PC-9 (cell line): ENCODE results near the gene FN3KRP.

Source experiments
- CTCF ChIP-seq: fragments of 200-600 bp; sonication (generic); conservative IDR thresholded peaks from 2 replicates; pipeline ENCODE4 v1.6.1; 2017; ENCODE audit warnings: mixed run types, antibody characterized with exemption, mild to moderate bottlenecking, moderate library complexity
- EZH2 ChIP-seq: fragments of 200-600 bp; sonication (generic); IDR thresholded peaks from 2 replicates; pipeline ENCODE4 v1.8.0; 2017; ENCODE audit warnings: antibody characterized with exemption, low read depth

DNA sequence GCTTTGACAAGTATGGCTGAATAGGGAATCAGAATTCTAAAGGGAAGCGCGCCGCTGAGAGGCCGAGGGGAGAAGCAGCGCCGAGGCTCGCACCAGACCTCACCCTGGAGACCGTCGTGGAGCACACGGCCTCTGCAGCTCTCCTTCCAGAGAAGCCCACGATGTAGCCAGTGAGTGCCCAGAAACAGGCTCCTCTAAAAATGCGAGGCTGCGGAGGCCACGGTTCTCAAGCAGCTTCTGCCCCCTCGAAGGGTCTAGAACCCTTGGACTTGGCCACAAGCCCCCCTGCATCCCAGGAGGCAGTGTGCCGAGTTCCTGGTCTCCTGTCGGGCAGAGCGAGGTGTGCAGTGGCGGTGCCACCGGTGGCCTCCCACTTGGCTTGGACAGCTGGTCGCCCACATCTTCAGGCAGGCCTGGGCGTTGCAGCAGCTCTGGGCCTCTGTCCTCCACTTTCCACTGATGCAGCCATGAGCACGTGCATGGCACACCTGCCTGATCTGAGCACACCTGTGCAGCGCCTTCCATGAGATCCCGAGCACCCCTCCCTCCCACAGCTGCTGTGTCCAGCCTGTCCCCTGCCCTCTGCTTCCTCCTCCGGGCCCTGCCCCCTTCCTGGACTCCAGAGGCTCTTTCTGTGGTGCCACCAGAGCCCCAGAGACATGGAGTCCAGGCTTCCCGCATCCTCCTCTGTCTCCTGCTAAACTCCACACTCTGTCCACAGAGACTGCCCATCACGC lies 49.4 kb upstream of the FN3KRP start:
- TF ChIP-seq CTCF (no peak), EZH2 (no peak)
